H1 (cell line): ENCODE results near the gene AGBL4. TPM values are rescaled to one million over a fixed set of nuclear protein-coding genes. Genes with fewer than 3 reads are reported as not detected.

Source experiments
- CTCF ChIA-PET: fragments of 300-600 bp; sonication (Branson Sonifier 250); formaldehyde crosslinking; loops from one replicate; lab custom pipeline; 2021; ENCODE audit not compliant: partially characterized antibody; lab: Charles Lee
- POLR2A ChIA-PET: fragments of 300-600 bp; sonication (Branson Sonifier 250); formaldehyde crosslinking; loops from one replicate; lab custom pipeline; 2021; ENCODE audit warnings: inconsistent platforms; ENCODE audit not compliant: partially characterized antibody; lab: Charles Lee
- DNase-seq, 2 experiments: peaks; one replicate each; pipeline versions ENCODE4 v3.0.0 to v3.0.0-alpha.2; 2010 to 2022; ENCODE audit warnings: low spot score in 2 of 2, low read depth in 1 of 2, mixed read lengths in 1 of 2
- FAIRE-seq: peaks from 2 replicates; lab custom pipeline; 2011; peaks lifted over from hg19 to GRCh38; lab: Jason Lieb, UNC
- H2AFZ ChIP-seq: 2 replicates; pipeline ENCODE4 v1.8.1; 2012; ENCODE audit warnings: low read length, inconsistent platforms
- H2AK5ac ChIP-seq: 2 replicates; pipeline ENCODE4 v1.6.1; 2013; ENCODE audit warnings: low read depth, low read length
- H2BK120ac ChIP-seq: replicated peaks from 2 replicates; pipeline ENCODE3; 2013; ENCODE audit warnings: low read depth, low read length, inconsistent platforms
- H2BK12ac ChIP-seq: 2 replicates; pipeline ENCODE4 v1.6.1; 2013; ENCODE audit warnings: low read depth, low read length
- H2BK15ac ChIP-seq: 2 replicates; pipeline ENCODE4 v1.6.1; 2013; ENCODE audit warnings: low read length
- H2BK20ac ChIP-seq: 2 replicates; pipeline ENCODE4 v1.6.1; 2013; ENCODE audit warnings: low read length
- H2BK5ac ChIP-seq: 2 replicates; pipeline ENCODE4 v1.6.1; 2013; ENCODE audit warnings: low read depth, low read length
- H3K14ac ChIP-seq: 2 replicates; pipeline ENCODE4 v1.6.1; 2013; ENCODE audit warnings: inconsistent platforms; ENCODE audit not compliant: insufficient read length
- H3K18ac ChIP-seq: 2 replicates; pipeline ENCODE4 v1.6.1; 2013; ENCODE audit warnings: low read length; ENCODE audit errors: extremely low read depth
- H3K23ac ChIP-seq: 2 replicates; pipeline ENCODE4 v1.6.1; 2013; ENCODE audit warnings: inconsistent platforms; ENCODE audit not compliant: insufficient read length
- H3K23me2 ChIP-seq: 2 replicates; pipeline ENCODE4 v1.6.1; 2013; ENCODE audit warnings: low read depth, low read length
- H3K27ac ChIP-seq: 2 replicates; pipeline ENCODE4 v1.6.1; 2011; ENCODE audit warnings: low read depth, low read length, inconsistent platforms
- H3K27me3 ChIP-seq, 4 experiments: replicated peaks in 1 of 4; 1 replicate in 1 of 4; 2 replicates in 3 of 4; pipeline versions ENCODE4 v1.6.1 to v1.8.1; 2011 to 2013; ENCODE audit warnings: low read length in 3 of 4, mild to moderate bottlenecking in 3 of 4, inconsistent platforms in 2 of 4, mixed read lengths in 2 of 4, moderate library complexity in 1 of 4; ENCODE audit not compliant: control insufficient read depth in 3 of 4, insufficient read depth in 3 of 4; ENCODE audit errors: extremely low read depth in 1 of 4
- H3K36me3 ChIP-seq, 4 experiments: 2 replicates each; pipeline versions ENCODE4 v1.6.1 to v1.8.1; 2011 to 2013; ENCODE audit warnings: mild to moderate bottlenecking in 4 of 4, low read length in 3 of 4, moderate library complexity in 2 of 4, control low read depth in 1 of 4, inconsistent platforms in 1 of 4; ENCODE audit not compliant: insufficient read depth in 4 of 4, control insufficient read depth in 2 of 4
- H3K4ac ChIP-seq: replicated peaks from 2 replicates; pipeline ENCODE3; 2013; ENCODE audit warnings: low read length, low read depth, mixed read lengths, inconsistent platforms; ENCODE audit not compliant: insufficient read length
- H3K4me1 ChIP-seq, 4 experiments: replicated peaks in 1 of 4; 1 replicate in 1 of 4; 2 replicates in 3 of 4; pipeline versions ENCODE4 v1.6.1 to v1.8.1; 2011 to 2013; ENCODE audit warnings: low read length in 3 of 4, inconsistent platforms in 2 of 4, mixed read lengths in 1 of 4; ENCODE audit not compliant: insufficient read depth in 4 of 4, control insufficient read depth in 3 of 4
- H3K4me2 ChIP-seq, 2 experiments: 2 replicates each; pipeline versions ENCODE4 v1.6.1 to v1.8.1; 2011 to 2013; ENCODE audit warnings: low read depth in 2 of 2, low read length in 2 of 2, control low read depth in 1 of 2, inconsistent platforms in 1 of 2, mild to moderate bottlenecking in 1 of 2; ENCODE audit not compliant: insufficient read depth in 1 of 2
- H3K4me3 ChIP-seq, 4 experiments: fragments of 200-600, 300-600 bp in 1 of 4; sonication (generic), shearing (Covaris generic), sonication (Bioruptor Twin) in 1 of 4; 2 replicates each; pipeline versions ENCODE4 v1.5.1 to v1.8.1; 2011 to 2016; ENCODE audit warnings: low read length in 4 of 4, low read depth in 3 of 4, control low read depth in 2 of 4, inconsistent platforms in 2 of 4, mild to moderate bottlenecking in 2 of 4, mixed read lengths in 1 of 4, moderate library complexity in 1 of 4; ENCODE audit not compliant: insufficient read depth in 2 of 4; ENCODE audit errors: extremely low read depth in 1 of 4
- H3K56ac ChIP-seq: replicated peaks from 2 replicates; pipeline ENCODE3; 2013; ENCODE audit warnings: low read depth, mild to moderate bottlenecking, mixed read lengths, low read length, inconsistent platforms; ENCODE audit not compliant: insufficient read length
- H3K79me1 ChIP-seq: 2 replicates; pipeline ENCODE4 v1.6.1; 2013; ENCODE audit warnings: low read depth, low read length, control low read depth
- H3K79me2 ChIP-seq, 2 experiments: 2 replicates each; pipeline versions ENCODE4 v1.6.1 to v1.8.1; 2012 to 2013; ENCODE audit warnings: low read length in 2 of 2, mild to moderate bottlenecking in 2 of 2, inconsistent platforms in 1 of 2; ENCODE audit not compliant: insufficient read depth in 2 of 2, control insufficient read depth in 1 of 2
- H3K9ac ChIP-seq, 4 experiments: replicated peaks in 1 of 4; 1 replicate in 1 of 4; 2 replicates in 3 of 4; pipeline versions ENCODE4 v1.6.1 to v1.8.1; 2011 to 2013; ENCODE audit warnings: low read depth in 3 of 4, low read length in 3 of 4, control low read depth in 2 of 4, mild to moderate bottlenecking in 2 of 4, moderate library complexity in 2 of 4, inconsistent platforms in 1 of 4; ENCODE audit errors: extremely low read depth in 1 of 4
- H3K9me3 ChIP-seq, 2 experiments: 2 replicates each; pipeline versions ENCODE4 v1.6.1 to v1.8.1; 2012 to 2013; ENCODE audit warnings: mild to moderate bottlenecking in 2 of 2, moderate library complexity in 2 of 2, control low read depth in 1 of 2, inconsistent platforms in 1 of 2, low read depth in 1 of 2, low read length in 1 of 2, mixed read lengths in 1 of 2; ENCODE audit not compliant: insufficient read depth in 2 of 2
- H4K20me1 ChIP-seq, 2 experiments: replicated peaks in 1 of 2; 2 replicates each; pipeline versions ENCODE3 to v1.8.1; 2011 to 2013; ENCODE audit warnings: inconsistent platforms in 2 of 2, low read length in 2 of 2, mild to moderate bottlenecking in 1 of 2; ENCODE audit not compliant: insufficient read depth in 2 of 2, control insufficient read depth in 1 of 2
- H4K5ac ChIP-seq: 2 replicates; pipeline ENCODE4 v1.6.1; 2013; ENCODE audit warnings: low read length, low read depth, mixed read lengths, inconsistent platforms; ENCODE audit not compliant: insufficient read length
- H4K8ac ChIP-seq: 2 replicates; pipeline ENCODE4 v1.8.0; 2013; ENCODE audit warnings: mild to moderate bottlenecking, moderate library complexity, low read length, inconsistent platforms; ENCODE audit not compliant: insufficient read depth; ENCODE audit errors: extremely low read depth
- H4K91ac ChIP-seq: replicated peaks from 2 replicates; pipeline ENCODE3; 2013; ENCODE audit warnings: low read length, mixed read lengths, inconsistent platforms; ENCODE audit not compliant: insufficient read length
- ASH2L ChIP-seq: fragments of 200-600, 300-600 bp; sonication (generic); IDR thresholded peaks from one replicate; pipeline ENCODE4 v1.7.1; 2017; ENCODE audit warnings: low read length
- ATF2 ChIP-seq: IDR thresholded peaks from 2 replicates; pipeline ENCODE4 v1.6.1; 2012; ENCODE audit warnings: low read length, inconsistent platforms
- ATF3 ChIP-seq: IDR thresholded peaks from 2 replicates; pipeline ENCODE4 v1.6.1; 2011; ENCODE audit warnings: low read depth, mild to moderate bottlenecking, low read length; ENCODE audit not compliant: insufficient read depth
- HDAC6 ChIP-seq: IDR thresholded peaks from one replicate; pipeline ENCODE4 v1.7.1; 2012; ENCODE audit warnings: low read depth, mild to moderate bottlenecking, inconsistent platforms, low read length, moderate library complexity
- NANOG ChIP-seq: IDR thresholded peaks from 2 replicates; pipeline ENCODE4 v1.6.1; 2011; ENCODE audit warnings: low read length, low read depth, mild to moderate bottlenecking, inconsistent platforms; ENCODE audit not compliant: insufficient read depth, poor library complexity, severe bottlenecking
- RAD21 ChIP-seq, 2 experiments: IDR thresholded peaks in 1 of 2; conservative IDR thresholded peaks in 1 of 2; 2 replicates each; pipeline ENCODE4 v1.6.1; 2011; ENCODE audit warnings: low read depth in 2 of 2, low read length in 2 of 2, improper control_type of control experiment in 1 of 2, inconsistent platforms in 1 of 2, mild to moderate bottlenecking in 1 of 2, moderate library complexity in 1 of 2
- SIRT6 ChIP-seq: IDR thresholded peaks from one replicate; pipeline ENCODE4 v1.7.1; 2012; ENCODE audit warnings: low read length, inconsistent platforms
- SP1 ChIP-seq: IDR thresholded peaks from 2 replicates; pipeline ENCODE4 v1.6.1; 2011; ENCODE audit warnings: low read depth, low read length
- SUZ12 ChIP-seq: fragments of 200-600 bp; sonication (generic); IDR thresholded peaks from 2 replicates; pipeline ENCODE4 v1.6.1; 2012; ENCODE audit warnings: mild to moderate bottlenecking, inconsistent platforms, low read length, moderate library complexity, mixed read lengths
- TAF7 ChIP-seq: optimal IDR thresholded peaks from 2 replicates; pipeline ENCODE3; 2011; ENCODE audit warnings: low read depth, mild to moderate bottlenecking, inconsistent platforms, low read length, moderate library complexity, borderline replicate concordance
- YY1 ChIP-seq: IDR thresholded peaks from 2 replicates; pipeline ENCODE4 v1.6.1; 2011; ENCODE audit warnings: low read depth, mild to moderate bottlenecking, low read length
- WGBS, 2 experiments: shearing (Covaris generic) in 1 of 2; methylation state at CpG; one replicate each; pipeline versions ENCODE4 v1.1.6 to v1.1.7; 2013 to 2015; ENCODE audit warnings: low lambda C conversion rate in 2 of 2, mixed read lengths in 2 of 2, inconsistent platforms in 1 of 2, low coverage in 1 of 2, missing lambda C conversion rate in 1 of 2; ENCODE audit not compliant: insufficient replicate concordance in 2 of 2, insufficient coverage in 1 of 2, insufficient read length in 1 of 2; ENCODE audit errors: extremely low coverage in 1 of 2, missing lambda C conversion rate in 1 of 2; 5-methylcytosine and 5-hydroxymethylcytosine counted together
- polyA plus RNA-seq, 7 experiments: library from polyadenylated mRNA; depleted of rRNA in 3 of 7; stranded (reverse) in 5 of 7; unstranded in 2 of 7; fragments of >200 nt in 5 of 7; fragments of 200-250 nt in 2 of 7; gene quantifications; 1 replicate in 5 of 7; 2 replicates in 1 of 7; 4 replicates in 1 of 7; pipeline versions ENCODE4 v1.2.1 to v1.2.3, GENCODE V29; 2011 to 2013; ENCODE audit warnings: missing spikeins in 2 of 7, mixed read lengths in 2 of 7
- total RNA-seq: library from RNA; stranded (reverse); fragmentation: NEBNext Ultra II Directional; extraction: Animal tissue kit (Norgen Biotek cat#: 25700); gene quantifications from 2 replicates; pipeline ENCODE4 v1.2.1, GENCODE V29; 2021

The AGBL4 gene
- total and polyA plus RNA-seq, 2 of the 8 experiments (the other 6 are each of a cell fraction or from before 2014, with no cell fraction given): 0.41 to 0.45 TPM

GRCh38 chr1:48561444-48561843 lies 1462.3 kb downstream of the AGBL4 start:
- CTCF ChIA-PET: interaction anchor here (1.2 to 3.7 kb wide), 5 partner anchors 10 to 136 kb away, joined by 3 to 16 read pairs (median 4); no protein-coding TSS in a partner anchor
- H3K27me3 ChIP-seq: no peaks in the 10 kb centered on the region
- H3K4me3 ChIP-seq: no peak overlapping the region
- H3K14ac ChIP-seq: no peak overlapping the region
- H2AK5ac ChIP-seq: no peak overlapping the region
- no peaks in the 10 kb centered on the region for H4K20me1 ChIP-seq
- H4K91ac ChIP-seq: no peak overlapping the region
- POLR2A ChIA-PET: no interaction called here
- H3K79me2 ChIP-seq: no peaks in the 10 kb centered on the region
- H3K56ac ChIP-seq: no peak overlapping the region
- no peak overlapping the region for H3K18ac ChIP-seq
- H3K23me2 ChIP-seq: no peaks in the 10 kb centered on the region
- no peak overlapping the region for H3K27ac ChIP-seq
- H2BK12ac ChIP-seq: no peak overlapping the region
- H3K79me1 ChIP-seq: no peaks in the 10 kb centered on the region
- no peaks in the 10 kb centered on the region for H3K36me3 ChIP-seq
- no peak overlapping the region for H3K4me2 ChIP-seq
- no peaks in the 10 kb centered on the region for H3K9me3 ChIP-seq
- FAIRE-seq (no peak), DNase-seq (no peak)
- no peak overlapping the region for H2BK5ac ChIP-seq
- no peak overlapping the region for H3K4ac ChIP-seq
- no peak overlapping the region for H3K23ac ChIP-seq
- H3K9ac ChIP-seq: no peak overlapping the region
- H4K8ac ChIP-seq: no peak overlapping the region
- H2AFZ ChIP-seq: no peak overlapping the region
- no peak overlapping the region for H2BK120ac ChIP-seq
- WGBS, 2 experiments: 100% methylated on average over 1 of the region's 1 CpG; no CpG with 5 or more reads in 1 of the 2 experiments
- no peak overlapping the region for H2BK20ac ChIP-seq
- no peaks in the 10 kb centered on the region for H3K4me1 ChIP-seq
- no peak overlapping the region for H4K5ac ChIP-seq
- no peak overlapping the region for H2BK15ac ChIP-seq
- TF ChIP-seq ATF3: no peak
- TF ChIP-seq NANOG: no peak
- no peak for TF ChIP-seq ATF2
- TF ChIP-seq YY1: no peak
- no peak for TF ChIP-seq HDAC6
- TF ChIP-seq RAD21 (IDR thresholded peaks at IDR 0.05 in 1 of 2, conservative IDR thresholded peaks at IDR 0.05 in 1 of 2; ENCODE audit: low read depth in 2 of 2, low read length in 2 of 2): no peak
- no peak for TF ChIP-seq SP1
- no peak for TF ChIP-seq TAF7
- no peak for TF ChIP-seq SUZ12
- no peak for TF ChIP-seq ASH2L
- TF ChIP-seq SIRT6: no peak
